ENCODE measurements around the gene MYCN. TPM values are rescaled to one million over a fixed set of nuclear protein-coding genes. Genes with fewer than 3 reads are reported as not detected.

Gene MYCN
- total and polyA plus RNA-seq, 2 donors (not counting 3 experiments of a cell fraction or from before 2014, with no cell fraction given), result 0.47 to 6.8 TPM

- H3K9me1 ChIP-seq (replicated peaks; ENCODE audit: control insufficient read depth, extremely low read depth, insufficient read depth, low read length), result no peaks in the 10 kb centered on the region
Observed at GRCh38 chr2:15986068-15986560, 45.8 kb downstream of the MYCN start.

GRCh38 chr2:15986644-15987043, 46.3 kb downstream of the MYCN start:
- Histone ChIP-seq H3K36me3 (ENCODE audit: control insufficient read depth in 2 of 2, extremely low read depth in 1 of 2, insufficient read depth in 2 of 2, low read length in 2 of 2) (no peaks in the 10 kb centered on the region), H3K9me1 (replicated peaks; ENCODE audit: control insufficient read depth, extremely low read depth, insufficient read depth, low read length) (no peaks in the 10 kb centered on the region), H3K27me3 (ENCODE audit: control insufficient read depth in 2 of 2, insufficient read depth in 2 of 2, low read length in 2 of 2) (no peaks in the 10 kb centered on the region), H2AFZ (ENCODE audit: low read depth, low read length) (no peak overlapping the region), H3K4me2 (ENCODE audit: insufficient read depth, low read length) (no peak overlapping the region), H3K9me3 (replicated peaks; ENCODE audit: control insufficient read depth, insufficient read depth, low read length) (no peaks in the 10 kb centered on the region), H3K4me1 (ENCODE audit: control insufficient read depth, extremely low read depth, insufficient read depth, low read length) (no peaks in the 10 kb centered on the region), H3K27ac (ENCODE audit: insufficient read depth, low read depth, low read length) (no peak overlapping the region), H4K20me1 (replicated peaks; ENCODE audit: control insufficient read depth, extremely low read depth, insufficient read depth, low read length) (no peaks in the 10 kb centered on the region), H3K4me3 (replicated peaks in 1 of 3; ENCODE audit: insufficient read depth in 1 of 3, low read depth in 1 of 3, low read length in 3 of 3) (no peak overlapping the region), H3K9ac (replicated peaks; ENCODE audit: extremely low read depth, insufficient read depth, low read length) (no peak overlapping the region), H3K79me2 (ENCODE audit: control insufficient read depth, insufficient read depth, low read length) (no peaks in the 10 kb centered on the region)
- ChIA-PET POLR2A (no interaction called here), CTCF (no interaction called here)
- dilution Hi-C loops (cut with MboI; ENCODE audit: extremely low pct_ligation_motif_present, low sequenced_read_pairs), result no loop called here
- intact Hi-C loops (cut with micrococcal nuclease), result no loop called here
- BruUV-seq (replicated peaks), result no TSS peak
- TF ChIP-seq POLR2A (IDR thresholded peaks at IDR 0.05; ENCODE audit: low read depth, low read length) (no peak), FOS (IDR thresholded peaks at IDR 0.05; ENCODE audit: borderline replicate concordance, insufficient read depth, low read length) (no peak), POLR2AphosphoS5 (IDR thresholded peaks at IDR 0.05; ENCODE audit: insufficient read depth, low read depth, low read length) (no peak)
- DNase-seq (ENCODE audit: low read depth, low spot score), result no peak
- FAIRE-seq, result no peak

More at GRCh38 chr2:15986068-15986560, 45.8 kb downstream of the MYCN start:
- ChIA-PET CTCF (no interaction called here), POLR2A (no interaction called here)
- Histone ChIP-seq H3K4me1 (ENCODE audit: control insufficient read depth, extremely low read depth, insufficient read depth, low read length) (no peaks in the 10 kb centered on the region), H3K4me2 (ENCODE audit: insufficient read depth, low read length) (no peak overlapping the region), H3K9me3 (replicated peaks; ENCODE audit: control insufficient read depth, insufficient read depth, low read length) (no peaks in the 10 kb centered on the region), H4K20me1 (replicated peaks; ENCODE audit: control insufficient read depth, extremely low read depth, insufficient read depth, low read length) (no peaks in the 10 kb centered on the region), H3K4me3 (replicated peaks in 1 of 3; ENCODE audit: insufficient read depth in 1 of 3, low read depth in 1 of 3, low read length in 3 of 3) (no peak overlapping the region), H3K36me3 (ENCODE audit: control insufficient read depth in 2 of 2, extremely low read depth in 1 of 2, insufficient read depth in 2 of 2, low read length in 2 of 2) (no peaks in the 10 kb centered on the region), H3K27me3 (ENCODE audit: control insufficient read depth in 2 of 2, insufficient read depth in 2 of 2, low read length in 2 of 2) (no peaks in the 10 kb centered on the region), H3K27ac (ENCODE audit: insufficient read depth, low read depth, low read length) (no peak overlapping the region), H3K9ac (replicated peaks; ENCODE audit: extremely low read depth, insufficient read depth, low read length) (no peak overlapping the region), H2AFZ (ENCODE audit: low read depth, low read length) (no peak overlapping the region), H3K79me2 (ENCODE audit: control insufficient read depth, insufficient read depth, low read length) (no peaks in the 10 kb centered on the region)
- intact Hi-C loops (cut with micrococcal nuclease) (no loop called here), dilution Hi-C loops (cut with MboI; ENCODE audit: extremely low pct_ligation_motif_present, low sequenced_read_pairs) (no loop called here)
- no peak for FAIRE-seq
- TF ChIP-seq POLR2A (IDR thresholded peaks at IDR 0.05; ENCODE audit: low read depth, low read length) (no peak), MYC (IDR thresholded peaks at IDR 0.05; ENCODE audit: low read depth, low read length) (no peak)
- DNase-seq (ENCODE audit: low read depth, low spot score), result no peak
- BruUV-seq (replicated peaks), result no TSS peak

All from endothelial cell of umbilical vein (primary cell).